Left cardiac atrium (tissue), 4 donors: ENCODE data around the gene IL16. TPM values are rescaled to one million over a fixed set of nuclear protein-coding genes. Genes with fewer than 3 reads are reported as not detected.
"Not testable (repeated sequence)": the region's sequence is repeated elsewhere in the genome, so short reads cannot be mapped to it uniquely, and the experiment has no call there.

Experiments
- ATAC-seq, 2 donors: fragments of 200-7000 bp; cut with Tn5 transposase; one replicate each; pipeline ENCODE4 v1.9.1; 2020; ENCODE audit warnings: mild to moderate bottlenecking in 2 of 2, moderate library complexity in 2 of 2
- DNase-seq: peaks from one replicate; pipeline ENCODE4 v3.0.0-alpha.2; 2020
- intact Hi-C, 2 donors: fragments of 100-400 bp; cut with DNase I; formaldehyde crosslinking; loops; one replicate each; pipeline versions ENCODE4 v1.14.1 to v1.15.1; 2022 to 2023
- total RNA-seq, 2 donors: library from RNA; stranded (reverse); fragmentation: NEBNext Ultra II Directional; extraction: Animal tissue kit (Norgen Biotek cat#: 25700); gene quantifications; one replicate each; pipeline ENCODE4 v1.2.1, GENCODE V29; 2021
- donor health status: DM: no; HTN: yes; CAD: no.
- donor health status: DM: no; HTN: yes; CAD: no; lungs with severe emphysema.
- donor health status: DM: yes; HTN: yes; CAD: no.
- donor health status: Dilated cardiomyopathy.

IL16 gene
- total RNA-seq, 2 donors from 2014 or later, result 4.7 to 10.1 TPM

DNA sequence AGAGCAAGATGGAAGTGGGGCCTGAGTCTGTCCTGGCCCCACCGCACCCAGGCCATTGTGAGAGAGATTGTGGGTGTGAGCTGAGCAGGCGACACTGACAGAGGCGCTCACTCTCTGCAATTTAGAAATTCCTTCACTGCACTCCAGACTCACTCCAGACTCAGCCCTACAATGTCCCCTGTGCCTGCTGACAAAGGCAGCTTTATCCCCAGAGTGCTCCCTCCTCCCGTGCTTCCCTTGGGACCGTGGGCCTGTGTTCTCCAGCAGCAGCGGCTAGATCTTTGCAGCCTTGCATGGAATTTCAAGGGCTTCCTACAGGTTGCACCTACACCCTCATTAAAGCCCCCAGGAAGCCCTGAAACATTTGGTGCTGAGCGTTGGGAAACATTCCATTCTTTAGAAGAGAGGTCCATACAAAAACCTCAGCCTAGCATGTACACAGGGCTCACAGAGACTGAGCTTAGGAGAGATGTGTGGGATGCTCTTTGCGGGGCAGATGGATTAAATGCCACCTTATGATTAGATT is 1.3 kb upstream of the IL16 start:
- intact Hi-C loops, result no loop called here
- ATAC-seq, result no peak
- DNase-seq, result no peak

DNA sequence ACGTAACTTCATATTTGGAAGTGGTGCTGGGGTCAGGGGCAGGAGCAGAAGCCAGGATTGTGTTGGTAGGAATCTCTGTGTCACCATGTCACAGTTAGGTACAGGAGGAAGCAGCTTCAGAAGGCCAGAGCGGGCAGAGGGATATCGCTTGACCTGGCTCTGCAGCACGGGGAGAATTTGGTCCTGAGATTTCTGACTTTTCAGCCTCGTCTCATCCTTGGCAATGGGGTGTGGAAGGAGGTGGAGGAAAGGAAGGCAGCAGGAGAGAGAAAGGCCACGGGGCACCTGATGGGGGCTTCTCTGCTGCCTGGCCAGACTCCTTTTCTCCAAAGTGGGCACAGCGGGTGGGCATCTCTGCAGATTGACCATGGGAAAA is 564 bp downstream of the IL16 start:
- ATAC-seq (no peak), DNase-seq (no peak)
- intact Hi-C loops, result no loop called here

DNA sequence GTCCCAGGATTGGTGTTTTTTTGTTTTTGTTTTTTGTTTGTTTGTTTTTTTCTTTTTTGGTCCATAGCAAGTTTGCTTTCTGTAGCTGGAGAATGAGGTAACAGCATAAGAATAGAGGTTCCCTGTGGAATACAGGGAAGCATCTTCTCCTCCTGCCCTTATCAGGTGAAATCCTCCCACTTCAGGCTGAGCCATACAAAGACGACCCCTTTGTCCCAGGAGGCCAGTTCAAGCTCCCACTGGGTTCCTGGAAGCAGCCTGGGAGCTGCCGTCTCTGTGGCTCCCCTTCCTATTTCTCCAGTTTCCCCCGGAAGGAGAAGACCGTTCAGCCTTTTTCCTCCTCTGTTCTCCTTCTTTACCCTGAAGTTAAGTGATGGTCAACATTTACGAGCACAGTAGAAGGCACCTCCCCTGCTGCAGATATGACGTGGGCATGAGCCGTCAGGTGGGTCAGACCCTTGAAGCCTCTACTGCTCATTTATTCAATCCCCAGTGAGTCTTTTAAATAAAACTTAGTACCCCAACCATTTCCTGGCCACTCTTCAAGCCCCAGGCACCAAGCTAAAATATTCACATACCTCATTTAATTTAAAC is 1.1 kb downstream of the IL16 start:
- intact Hi-C loops, result no loop called here
- DNase-seq (no peak), ATAC-seq (no peak)

- intact Hi-C loops, result no loop called here
- DNase-seq (no peak), ATAC-seq (no peak)
Measured at GRCh38 chr15:81199031-81199779, 2.5 kb downstream of the IL16 start.

DNA sequence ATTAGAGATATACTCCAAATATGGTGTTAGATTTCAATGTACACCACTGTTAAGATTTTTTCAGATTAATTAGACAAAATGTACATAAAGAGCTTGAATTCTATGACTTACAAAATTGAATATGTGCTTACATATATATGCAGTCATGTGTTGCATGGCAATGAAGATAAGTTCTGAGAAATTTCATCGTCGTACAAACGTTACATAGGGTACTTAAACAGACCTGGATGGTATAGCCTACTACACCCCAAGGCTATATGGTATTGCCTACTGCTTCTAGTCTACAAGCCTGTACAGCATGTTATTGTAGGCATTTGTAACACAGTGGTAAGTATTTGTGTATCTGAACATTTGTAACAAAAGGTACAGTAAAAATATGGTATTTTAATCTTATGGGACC is 9.3 kb downstream of the IL16 start:
- no peak for ATAC-seq
- no peak for DNase-seq
- intact Hi-C loops, result no loop called here

DNA sequence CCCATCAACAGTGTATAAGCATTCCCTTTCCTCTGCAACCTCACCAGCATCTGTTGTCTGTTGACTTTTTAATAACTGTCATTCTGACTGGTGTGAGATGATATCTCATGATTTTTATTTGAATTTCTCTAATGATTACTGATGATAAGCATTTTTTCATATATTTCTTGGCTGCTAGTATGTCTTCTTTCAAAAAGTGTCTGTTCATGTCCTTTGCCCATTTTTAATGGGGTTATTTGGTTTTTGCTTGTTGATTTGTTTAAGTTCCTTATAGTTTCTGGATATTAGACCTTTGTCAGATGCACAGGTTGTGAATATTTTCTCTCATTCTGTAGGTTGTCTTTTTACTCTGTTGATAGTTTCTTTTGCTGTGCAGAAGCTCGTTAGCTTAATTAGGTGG is 11.3 kb downstream of the IL16 start:
- DNase-seq, intact Hi-C loops, ATAC-seq: not testable (repeated sequence)

GRCh38 chr15:81209635-81210034 is 13.0 kb downstream of the IL16 start:
- ATAC-seq, result peak; percentile 53 to 65
- DNase-seq, result no peak
- intact Hi-C loops, result no loop called here

DNA sequence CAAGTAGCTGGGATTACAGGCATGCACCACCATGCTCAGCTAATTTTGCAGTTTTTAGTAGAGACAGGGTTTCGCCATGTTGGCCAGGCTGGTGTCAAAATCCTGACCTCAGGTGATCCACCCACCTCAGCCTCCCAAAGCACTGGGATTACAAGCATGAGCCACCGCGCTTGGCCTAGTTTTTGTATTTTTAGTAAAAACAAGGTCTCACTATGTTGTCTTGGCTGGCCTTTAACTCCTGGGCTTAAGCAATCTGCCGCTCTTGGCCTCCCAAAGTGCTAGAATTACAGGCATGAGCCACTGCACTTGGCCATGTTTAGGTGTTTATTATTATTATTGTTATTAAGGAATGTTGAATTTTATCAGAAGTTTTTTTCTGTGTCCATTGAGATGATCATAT is 14.7 kb downstream of the IL16 start:
- intact Hi-C loops, result no loop called here
- DNase-seq (no peak), ATAC-seq (peak; percentile 38 to 53)

DNA sequence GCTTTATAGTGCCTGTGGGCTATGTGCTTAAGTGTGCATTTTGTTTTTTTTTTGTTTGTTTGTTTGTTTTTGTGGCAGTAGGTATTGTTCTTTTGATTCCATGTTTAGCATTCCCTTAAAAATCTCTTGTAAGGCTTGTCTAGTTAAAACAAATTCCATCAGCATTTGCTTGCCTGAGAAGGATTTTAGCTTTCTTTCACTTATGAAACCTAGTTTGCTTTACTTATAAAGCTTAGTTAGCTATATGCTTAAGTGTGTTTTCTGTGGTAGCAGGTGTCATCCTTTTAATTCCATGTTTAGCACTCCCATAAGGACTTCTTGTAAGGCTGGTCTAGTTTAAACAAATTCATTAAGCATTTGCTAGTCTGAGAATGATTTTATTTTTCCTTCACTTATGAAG is 17.3 kb downstream of the IL16 start:
- DNase-seq, result no peak
- intact Hi-C loops, result no loop called here
- no peak for ATAC-seq

DNA sequence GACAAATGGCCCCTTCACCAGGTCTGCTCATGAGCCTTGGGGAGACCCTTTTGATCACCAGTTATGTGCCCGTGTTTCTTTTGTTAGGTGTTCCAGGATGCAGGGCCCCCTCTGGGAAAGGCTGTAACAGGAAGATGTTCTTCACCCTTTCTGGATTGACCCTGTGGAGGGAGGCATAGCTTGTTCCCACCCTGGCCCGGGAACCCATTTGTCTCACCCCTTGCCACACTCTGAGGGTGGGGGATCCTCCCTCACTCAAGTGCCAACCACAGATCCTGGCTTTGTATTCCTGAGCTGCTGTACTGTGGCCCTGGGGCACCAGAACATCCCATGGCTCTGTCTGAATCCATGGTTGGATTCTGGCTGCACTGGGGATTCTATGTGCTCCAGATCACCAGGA is 18.9 kb downstream of the IL16 start:
- ATAC-seq (no peak), DNase-seq (no peak)
- intact Hi-C loops, result no loop called here

- DNase-seq, result no peak
- intact Hi-C loops, result no loop called here
- no peak for ATAC-seq
Measured at GRCh38 chr15:81215983-81216382, 19.3 kb downstream of the IL16 start.

GRCh38 chr15:81216422-81216821 is 19.7 kb downstream of the IL16 start:
- ATAC-seq (no peak), DNase-seq (no peak)
- intact Hi-C loops, result no loop called here

GRCh38 chr15:81221449-81221848 is 24.8 kb downstream of the IL16 start:
- peak; percentile 15 to 69 for ATAC-seq
- intact Hi-C loops, result no loop called here

DNA sequence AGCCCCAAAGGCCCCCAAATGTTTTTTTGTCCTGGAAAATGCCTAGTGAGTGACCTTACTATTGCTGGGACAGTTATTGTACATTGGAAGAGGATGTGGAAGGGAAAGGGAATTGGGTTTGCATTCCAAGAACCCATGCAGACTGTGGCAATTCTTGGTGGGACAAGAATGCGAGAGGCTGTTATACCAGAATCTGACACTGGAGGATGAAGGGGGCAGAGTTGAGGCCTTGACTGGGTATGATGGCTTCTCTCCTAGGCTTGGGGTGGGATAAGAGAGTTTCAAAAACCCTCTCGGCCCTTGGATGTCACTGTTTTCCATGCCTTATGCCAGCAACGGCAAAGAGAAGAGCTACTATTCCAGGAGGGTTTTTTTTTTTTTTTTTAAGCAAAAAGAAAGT is 25.3 kb downstream of the IL16 start:
- ATAC-seq (no peak), DNase-seq (no peak)
- intact Hi-C loops, result no loop called here

More at GRCh38 chr15:81221449-81221848, 24.8 kb downstream of the IL16 start:
- no peak for DNase-seq

DNA sequence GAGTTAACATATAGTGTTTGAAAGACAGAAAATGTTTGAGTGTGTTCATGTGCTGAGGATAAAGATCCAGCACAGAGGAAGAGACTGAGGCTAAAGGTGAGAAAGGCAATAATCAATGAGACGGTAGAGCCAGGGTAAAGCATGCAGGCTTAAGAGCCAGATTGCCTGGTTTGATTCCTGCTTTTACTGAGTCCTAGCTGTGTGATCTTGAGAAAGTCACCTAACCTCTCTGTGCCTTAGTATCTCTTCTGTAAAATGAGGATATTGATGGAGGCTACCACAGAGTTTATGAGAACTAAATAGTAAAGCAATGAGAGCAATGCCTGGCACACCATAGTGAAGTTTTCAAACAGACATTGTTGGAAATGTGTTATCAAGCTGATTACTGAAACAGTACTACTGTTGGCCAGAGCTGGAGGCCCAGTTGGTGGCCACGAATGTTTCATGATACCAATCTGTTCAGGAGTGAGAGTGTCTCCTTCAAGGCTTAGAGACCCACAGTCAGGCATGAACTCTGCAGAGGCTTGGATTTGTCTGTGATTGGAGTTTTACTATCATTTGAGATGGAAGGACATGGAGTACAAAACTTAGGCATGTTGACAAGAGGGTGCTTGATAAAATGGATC is 26.8 kb downstream of the IL16 start:
- no peak for DNase-seq
- no peak for ATAC-seq
- intact Hi-C loops, result no loop called here

DNA sequence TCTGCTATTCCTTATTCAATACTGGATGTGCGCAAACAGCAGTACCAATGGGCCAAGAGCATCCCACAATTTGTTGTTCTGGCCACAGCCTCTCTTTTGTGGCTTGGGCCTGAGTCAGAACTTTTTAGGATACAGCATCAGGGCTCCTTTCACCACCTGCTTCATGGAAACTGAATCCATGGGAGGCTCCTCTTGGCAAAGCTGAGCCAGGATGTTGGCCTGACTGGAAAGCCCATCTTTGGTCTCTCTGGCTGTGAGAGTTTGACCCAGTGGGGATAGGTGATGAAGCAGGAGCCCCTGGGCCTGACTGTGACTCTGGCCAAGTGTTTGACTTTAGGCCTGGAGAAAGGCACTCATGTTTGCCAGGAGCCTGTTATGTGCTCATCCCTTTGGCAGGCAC is 27.6 kb downstream of the IL16 start:
- no peak for DNase-seq
- peak; percentile 24 to 61 for ATAC-seq
- intact Hi-C loops, result no loop called here

- intact Hi-C loops, result no loop called here
- ATAC-seq (peak; percentile 64 to 67), DNase-seq (peak; percentile 62)
Measured at GRCh38 chr15:81225161-81225671, 28.5 kb downstream of the IL16 start.

DNA sequence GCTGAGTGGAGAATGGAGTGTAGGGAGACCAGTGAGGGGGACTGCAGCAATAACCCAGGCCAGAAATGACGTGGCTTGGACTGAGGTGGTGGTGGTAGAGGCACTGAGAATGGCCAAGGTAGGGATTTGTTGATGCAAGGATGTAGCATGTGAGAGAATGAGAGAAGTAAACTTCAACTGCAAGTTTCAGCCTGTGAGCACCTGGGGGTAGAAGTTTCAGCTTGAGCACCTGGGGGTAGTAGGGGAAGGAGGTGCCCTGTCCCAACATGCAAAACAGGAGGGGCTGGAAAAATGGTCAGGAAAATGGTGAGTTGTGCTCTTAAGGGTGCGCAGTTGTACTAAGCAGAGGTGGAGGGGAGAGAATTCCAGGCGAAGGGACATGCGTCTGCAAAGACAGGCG is 31.0 kb downstream of the IL16 start:
- ATAC-seq (no peak), DNase-seq (no peak)
- intact Hi-C loops, result no loop called here

DNA sequence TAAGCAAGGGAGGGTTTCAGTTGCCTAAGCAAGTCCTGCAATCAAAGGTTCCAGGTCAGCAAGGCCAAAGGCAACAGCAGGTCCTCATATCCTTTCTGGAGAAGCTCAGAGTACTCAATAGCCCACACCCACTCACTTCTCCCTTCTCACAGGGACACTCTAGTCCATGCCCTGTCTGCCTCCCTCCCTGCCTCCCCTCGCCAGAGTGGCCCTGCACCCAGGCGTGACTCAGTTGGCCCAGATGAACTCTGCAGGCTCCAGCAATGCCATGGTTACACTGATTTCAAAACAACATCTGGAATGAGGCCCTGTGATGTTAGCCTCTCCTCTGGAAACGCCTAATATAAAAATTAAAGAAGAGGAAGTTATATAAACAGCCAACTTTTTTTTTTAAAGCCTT is 32.9 kb downstream of the IL16 start:
- peak; percentile 81 to 91 for ATAC-seq
- peak; percentile 65 for DNase-seq
- intact Hi-C loops, result no loop called here
